ENCODE measurements around the gene PPP1R27. TPM values are rescaled to one million over a fixed set of nuclear protein-coding genes. Genes with fewer than 3 reads are reported as not detected.
A peak's percentile ranks its signal among the peaks of the same experiment; 100 is the strongest.

PPP1R27 gene
- total RNA-seq, 6 donors from 2014 or later, result not detected

- no peak overlapping the region for H3K27ac ChIP-seq
- whole genome bisulfite sequencing, 2 donors, result 55 to 61% methylated on average over 8 to 12 of the region's 24 CpGs
- no peaks in the 10 kb centered on the region for H3K9me3 ChIP-seq
- ATAC-seq (ENCODE audit: low FRiP score in 2 of 2) (no peak), DNase-seq (peak in 1 of 2 donors; percentile 60)
- H3K4me3 ChIP-seq, result no peak overlapping the region
- peaks cover 0 to 4% (median 0%) of the 10 kb centered on the region in 4 donors for H3K27me3 ChIP-seq
- H3K4me1 ChIP-seq, result no peaks in the 10 kb centered on the region
- TF ChIP-seq POLR2A (IDR thresholded peaks at IDR 0.05) (no peak), CTCF (IDR thresholded peaks at IDR 0.05) (no peak), EP300 (IDR thresholded peaks at IDR 0.05) (no peak), POLR2AphosphoS5 (IDR thresholded peaks at IDR 0.05) (no peak)
- no peaks in the 10 kb centered on the region for H3K36me3 ChIP-seq
Measured at GRCh38 chr17:81814748-81815645, 19.9 kb downstream of the PPP1R27 start.

- Histone ChIP-seq H3K4me1 (no peaks in the 10 kb centered on the region), H3K9me3 (no peaks in the 10 kb centered on the region), H3K36me3 (no peaks in the 10 kb centered on the region), H3K27ac (no peak overlapping the region), H3K4me3 (no peak overlapping the region), H3K27me3 (peaks cover 0 to 7% (median 0%) of the 10 kb centered on the region in 4 donors)
- 80 to 94% methylated on average over 16 to 41 of the region's 41 CpGs for WGBS, 2 donors
- peak in 1 of 2 donors; percentile 70 for DNase-seq
- TF ChIP-seq POLR2A (IDR thresholded peaks at IDR 0.05) (no peak), EP300 (IDR thresholded peaks at IDR 0.05) (no peak), POLR2AphosphoS5 (IDR thresholded peaks at IDR 0.05) (no peak), CTCF (IDR thresholded peaks at IDR 0.05) (no peak)
- ATAC-seq (ENCODE audit: low FRiP score in 2 of 2), result no peak
Measured at GRCh38 chr17:81813861-81814683, 20.8 kb downstream of the PPP1R27 start.

GRCh38 chr17:81813371-81813684 lies 21.5 kb downstream of the PPP1R27 start:
- Histone ChIP-seq H3K9me3 (no peaks in the 10 kb centered on the region), H3K4me3 (no peak overlapping the region), H3K27ac (no peak overlapping the region), H3K4me1 (no peaks in the 10 kb centered on the region), H3K27me3 (peaks cover 0 to 10% (median 0%) of the 10 kb centered on the region in 4 donors), H3K36me3 (no peaks in the 10 kb centered on the region)
- ATAC-seq (ENCODE audit: low FRiP score in 2 of 2), result no peak
- 88% methylated on average over 15 of the region's 15 CpGs; no CpG with 5 or more reads in 1 of the 2 donors for WGBS, 2 donors
- peak in 1 of 2 donors; percentile 70 for DNase-seq
- no peak for TF ChIP-seq EP300 (IDR thresholded peaks at IDR 0.05)
- TF ChIP-seq CTCF (IDR thresholded peaks at IDR 0.05), result no peak
- no peak for TF ChIP-seq POLR2AphosphoS5 (IDR thresholded peaks at IDR 0.05)
- no peak for TF ChIP-seq POLR2A (IDR thresholded peaks at IDR 0.05)

GRCh38 chr17:81812571-81813370 lies 22.1 kb downstream of the PPP1R27 start:
- Histone ChIP-seq H3K36me3 (no peaks in the 10 kb centered on the region), H3K9me3 (no peaks in the 10 kb centered on the region), H3K4me3 (no peak overlapping the region), H3K27ac (no peak overlapping the region), H3K4me1 (no peaks in the 10 kb centered on the region), H3K27me3 (peaks cover 0 to 14% (median 0%) of the 10 kb centered on the region in 4 donors)
- 84 to 88% methylated on average over 37 to 39 of the region's 45 CpGs for WGBS, 2 donors
- TF ChIP-seq POLR2AphosphoS5 (IDR thresholded peaks at IDR 0.05) (no peak), POLR2A (IDR thresholded peaks at IDR 0.05) (no peak), CTCF (IDR thresholded peaks at IDR 0.05) (no peak), EP300 (IDR thresholded peaks at IDR 0.05) (no peak)
- ATAC-seq (ENCODE audit: low FRiP score in 2 of 2) (no peak), DNase-seq (peak in 1 of 2 donors; percentile 84)
